ENCODE results near the gene LACTB. TPM values are rescaled to one million over a fixed set of nuclear protein-coding genes. Genes with fewer than 3 reads are reported as not detected.

Gene LACTB
- total and polyA plus RNA-seq, 2 of the 13 experiments (the other 11 are each of a cell fraction or from before 2014, with no cell fraction given): 14.8 to 23.0 TPM

DNA sequence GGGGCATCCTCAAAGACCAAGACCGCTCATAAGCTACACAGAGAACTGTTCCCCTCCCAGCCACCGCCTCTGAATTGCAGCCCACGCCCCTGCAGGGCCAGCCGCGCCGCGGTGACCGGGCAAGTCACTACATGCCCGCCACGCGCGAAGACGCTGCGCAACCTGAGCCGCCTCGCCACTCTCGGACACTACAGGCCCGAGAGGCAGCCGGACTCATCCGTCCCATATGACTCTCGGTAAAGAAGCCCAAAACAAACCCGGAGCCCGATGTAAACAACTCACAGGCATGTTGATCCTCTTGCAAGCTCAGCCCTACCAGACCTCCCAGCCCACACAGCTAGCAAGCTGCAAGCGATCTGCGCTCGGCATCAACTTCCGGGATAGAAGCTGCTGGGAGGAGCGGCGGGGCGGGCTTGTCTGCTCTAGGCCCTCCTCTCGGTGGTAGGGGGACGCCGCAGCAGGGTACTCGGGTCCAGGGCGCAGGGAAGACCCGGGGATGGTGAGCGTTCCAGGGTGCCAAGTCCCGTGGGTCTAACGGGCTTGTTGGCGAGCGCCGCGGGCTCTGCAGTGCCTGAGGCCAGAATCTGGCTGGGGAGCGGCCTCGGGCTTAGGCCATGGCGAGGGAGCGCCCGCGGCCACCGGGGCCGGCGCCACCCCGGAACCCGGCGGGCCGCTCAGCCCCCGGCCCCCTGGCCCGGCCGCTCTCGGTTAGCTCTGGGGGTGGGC lies 35.6 kb downstream of the LACTB start, which contains the start of gene RPS27L (continued):
- TF ChIP-seq, protein P1, sequence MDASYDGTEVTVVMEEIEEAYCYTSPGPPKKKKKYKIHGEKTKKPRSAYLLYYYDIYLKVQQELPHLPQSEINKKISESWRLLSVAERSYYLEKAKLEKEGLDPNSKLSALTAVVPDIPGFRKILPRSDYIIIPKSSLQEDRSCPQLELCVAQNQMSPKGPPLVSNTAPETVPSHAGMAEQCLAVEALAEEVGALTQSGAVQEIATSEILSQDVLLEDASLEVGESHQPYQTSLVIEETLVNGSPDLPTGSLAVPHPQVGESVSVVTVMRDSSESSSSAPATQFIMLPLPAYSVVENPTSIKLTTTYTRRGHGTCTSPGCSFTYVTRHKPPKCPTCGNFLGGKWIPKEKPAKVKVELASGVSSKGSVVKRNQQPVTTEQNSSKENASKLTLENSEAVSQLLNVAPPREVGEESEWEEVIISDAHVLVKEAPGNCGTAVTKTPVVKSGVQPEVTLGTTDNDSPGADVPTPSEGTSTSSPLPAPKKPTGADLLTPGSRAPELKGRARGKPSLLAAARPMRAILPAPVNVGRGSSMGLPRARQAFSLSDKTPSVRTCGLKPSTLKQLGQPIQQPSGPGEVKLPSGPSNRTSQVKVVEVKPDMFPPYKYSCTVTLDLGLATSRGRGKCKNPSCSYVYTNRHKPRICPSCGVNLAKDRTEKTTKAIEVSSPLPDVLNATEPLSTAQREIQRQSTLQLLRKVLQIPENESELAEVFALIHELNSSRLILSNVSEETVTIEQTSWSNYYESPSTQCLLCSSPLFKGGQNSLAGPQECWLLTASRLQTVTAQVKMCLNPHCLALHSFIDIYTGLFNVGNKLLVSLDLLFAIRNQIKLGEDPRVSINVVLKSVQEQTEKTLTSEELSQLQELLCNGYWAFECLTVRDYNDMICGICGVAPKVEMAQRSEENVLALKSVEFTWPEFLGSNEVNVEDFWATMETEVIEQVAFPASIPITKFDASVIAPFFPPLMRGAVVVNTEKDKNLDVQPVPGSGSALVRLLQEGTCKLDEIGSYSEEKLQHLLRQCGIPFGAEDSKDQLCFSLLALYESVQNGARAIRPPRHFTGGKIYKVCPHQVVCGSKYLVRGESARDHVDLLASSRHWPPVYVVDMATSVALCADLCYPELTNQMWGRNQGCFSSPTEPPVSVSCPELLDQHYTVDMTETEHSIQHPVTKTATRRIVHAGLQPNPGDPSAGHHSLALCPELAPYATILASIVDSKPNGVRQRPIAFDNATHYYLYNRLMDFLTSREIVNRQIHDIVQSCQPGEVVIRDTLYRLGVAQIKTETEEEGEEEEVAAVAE (CRISPR knock-in tag; IDR thresholded peaks at IDR 0.05; ENCODE audit: borderline replicate concordance): no peak
- TF ChIP-seq ZNF660 (CRISPR knock-in tag; IDR thresholded peaks at IDR 0.05; ENCODE audit: borderline replicate concordance, low read depth) (no peak), ZNF3 (CRISPR knock-in tag; IDR thresholded peaks at IDR 0.05) (no peak), ZNF12 (CRISPR knock-in tag; IDR thresholded peaks at IDR 0.05) (0 out of 2 replicates have a peak, but pooled peaks have one; percentile 10), NFE2 (CRISPR knock-in tag; IDR thresholded peaks at IDR 0.05) (no peak), NCOR1 (IDR thresholded peaks at IDR 0.05; ENCODE audit: borderline replicate concordance, low read length) (no peak), EHMT2 (IDR thresholded peaks at IDR 0.05; ENCODE audit: borderline replicate concordance, low read depth, low read length) (no peak), ZNF253 (CRISPR knock-in tag; IDR thresholded peaks at IDR 0.05; ENCODE audit: borderline replicate concordance) (no peak), ZNF569 (CRISPR knock-in tag; IDR thresholded peaks at IDR 0.05; ENCODE audit: borderline replicate concordance) (no peak), ZNF17 (CRISPR knock-in tag; IDR thresholded peaks at IDR 0.05) (no peak), RBFOX2 (IDR thresholded peaks at IDR 0.05; ENCODE audit: low read depth, low read length) (peak; percentile 97), ZNF598 (CRISPR knock-in tag; IDR thresholded peaks at IDR 0.05; ENCODE audit: borderline replicate concordance) (peak; percentile 72; the same call in 1 of the 2 replicates), ATF1 (CRISPR knock-in tag; IDR thresholded peaks at IDR 0.05) (no peak), ZNF7 (CRISPR knock-in tag; IDR thresholded peaks at IDR 0.05) (no peak; the same call in 1 of the 2 replicates), ZNF709 (CRISPR knock-in tag; IDR thresholded peaks at IDR 0.05) (peak; percentile 54; the same call in 1 of the 2 replicates), CHD2 (IDR thresholded peaks at IDR 0.05; ENCODE audit: low read depth, low read length) (no peak), ZNF816 (CRISPR knock-in tag; IDR thresholded peaks at IDR 0.05; ENCODE audit: borderline replicate concordance) (no peak), ZNF432 (CRISPR knock-in tag; IDR thresholded peaks at IDR 0.05; ENCODE audit: borderline replicate concordance) (no peak), ATRX (CRISPR knock-in tag; IDR thresholded peaks at IDR 0.05; ENCODE audit: borderline replicate concordance) (no peak), ZNF547 (CRISPR knock-in tag; IDR thresholded peaks at IDR 0.05) (peak; percentile 64; the same call in 1 of the 2 replicates)
- TF ChIP-seq, protein P2, sequence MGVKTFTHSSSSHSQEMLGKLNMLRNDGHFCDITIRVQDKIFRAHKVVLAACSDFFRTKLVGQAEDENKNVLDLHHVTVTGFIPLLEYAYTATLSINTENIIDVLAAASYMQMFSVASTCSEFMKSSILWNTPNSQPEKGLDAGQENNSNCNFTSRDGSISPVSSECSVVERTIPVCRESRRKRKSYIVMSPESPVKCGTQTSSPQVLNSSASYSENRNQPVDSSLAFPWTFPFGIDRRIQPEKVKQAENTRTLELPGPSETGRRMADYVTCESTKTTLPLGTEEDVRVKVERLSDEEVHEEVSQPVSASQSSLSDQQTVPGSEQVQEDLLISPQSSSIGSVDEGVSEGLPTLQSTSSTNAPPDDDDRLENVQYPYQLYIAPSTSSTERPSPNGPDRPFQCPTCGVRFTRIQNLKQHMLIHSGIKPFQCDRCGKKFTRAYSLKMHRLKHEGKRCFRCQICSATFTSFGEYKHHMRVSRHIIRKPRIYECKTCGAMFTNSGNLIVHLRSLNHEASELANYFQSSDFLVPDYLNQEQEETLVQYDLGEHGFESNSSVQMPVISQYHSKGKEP (CRISPR knock-in tag; IDR thresholded peaks at IDR 0.05): peak; percentile 22; the same call in 1 of the 2 replicates
- TF ChIP-seq, protein P3, sequence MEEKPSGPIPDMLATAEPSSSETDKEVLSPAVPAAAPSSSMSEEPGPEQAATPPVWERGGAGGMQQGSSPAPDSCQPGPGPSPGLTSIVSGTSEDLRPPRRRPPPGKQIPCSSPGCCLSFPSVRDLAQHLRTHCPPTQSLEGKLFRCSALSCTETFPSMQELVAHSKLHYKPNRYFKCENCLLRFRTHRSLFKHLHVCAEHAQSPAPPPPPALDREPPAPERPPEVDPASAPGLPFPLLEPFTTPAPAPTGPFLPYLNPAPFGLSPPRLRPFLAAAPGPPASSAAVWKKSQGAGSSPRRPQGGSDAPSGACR (CRISPR knock-in tag; IDR thresholded peaks at IDR 0.05): no peak
- TF ChIP-seq, protein P4, sequence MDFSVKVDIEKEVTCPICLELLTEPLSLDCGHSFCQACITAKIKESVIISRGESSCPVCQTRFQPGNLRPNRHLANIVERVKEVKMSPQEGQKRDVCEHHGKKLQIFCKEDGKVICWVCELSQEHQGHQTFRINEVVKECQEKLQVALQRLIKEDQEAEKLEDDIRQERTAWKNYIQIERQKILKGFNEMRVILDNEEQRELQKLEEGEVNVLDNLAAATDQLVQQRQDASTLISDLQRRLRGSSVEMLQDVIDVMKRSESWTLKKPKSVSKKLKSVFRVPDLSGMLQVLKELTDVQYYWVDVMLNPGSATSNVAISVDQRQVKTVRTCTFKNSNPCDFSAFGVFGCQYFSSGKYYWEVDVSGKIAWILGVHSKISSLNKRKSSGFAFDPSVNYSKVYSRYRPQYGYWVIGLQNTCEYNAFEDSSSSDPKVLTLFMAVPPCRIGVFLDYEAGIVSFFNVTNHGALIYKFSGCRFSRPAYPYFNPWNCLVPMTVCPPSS (IDR thresholded peaks at IDR 0.05): no peak

Measured in HepG2 (cell line).